Measurements from ENCODE around the gene COA7.

COA7 gene

GRCh38 chr1:52667984-52668383 is 30.2 kb downstream of the COA7 start:
- DNase-seq: no peak

- no peak for DNase-seq
Measured at GRCh38 chr1:52667290-52667689, 30.9 kb downstream of the COA7 start.

GRCh38 chr1:52665006-52665941 is 32.9 kb downstream of the COA7 start:
- no peak for DNase-seq

DNA sequence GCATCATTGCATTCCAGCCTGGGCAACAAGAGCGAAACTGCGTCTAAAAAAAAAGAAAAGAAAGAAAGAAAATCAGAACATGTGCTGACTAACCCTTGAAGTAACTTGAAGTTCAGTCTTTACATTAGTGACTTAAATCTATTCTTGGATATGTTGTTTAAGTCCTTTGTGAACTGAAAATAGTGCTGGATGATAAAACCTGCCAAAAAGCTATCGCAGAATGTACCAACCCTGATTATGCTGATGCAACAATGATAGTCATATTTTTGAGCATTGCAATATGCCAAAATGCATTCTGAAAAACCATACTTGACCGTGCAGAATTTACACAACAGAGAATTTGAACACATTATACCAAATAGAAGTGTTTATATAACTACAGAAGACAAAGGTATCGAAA is 34.4 kb downstream of the COA7 start:
- DNase-seq: no peak

DNA sequence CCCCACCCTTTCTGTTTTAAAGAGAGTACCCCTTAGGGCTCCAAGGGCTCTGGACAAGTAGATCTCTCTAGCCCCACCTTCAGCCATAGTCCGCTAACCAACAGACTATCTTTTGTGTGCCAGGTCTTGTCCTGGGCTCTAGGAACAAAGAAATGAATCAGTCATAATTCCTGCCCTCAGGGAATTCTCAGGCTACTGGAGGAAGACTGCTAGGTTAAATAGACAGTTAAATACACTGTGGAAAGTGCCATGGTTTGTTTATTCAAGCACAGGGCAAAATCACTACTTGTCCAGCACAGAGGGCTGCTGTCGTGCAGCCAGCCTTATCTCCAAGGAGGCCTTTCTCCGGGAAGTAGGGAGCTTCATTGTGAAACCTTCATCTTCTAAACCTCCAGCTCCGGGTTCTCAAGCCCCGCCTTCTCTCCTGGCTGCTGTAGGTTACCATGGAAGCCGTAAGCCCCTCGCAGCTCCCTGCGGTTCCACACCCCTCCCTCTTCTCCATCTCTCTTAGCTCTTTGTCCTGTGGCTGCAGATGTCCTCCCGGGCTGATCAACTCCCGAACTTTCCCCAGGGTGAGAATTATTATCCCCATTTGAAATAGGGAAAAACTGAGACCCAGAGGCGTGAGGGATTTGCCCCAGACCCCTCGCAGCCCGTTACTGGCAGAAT is 35.4 kb downstream of the COA7 start:
- peak; percentile 54 to 68 for DNase-seq

- DNase-seq: no peak
Measured at GRCh38 chr1:52660807-52661206, 37.3 kb downstream of the COA7 start.

DNA sequence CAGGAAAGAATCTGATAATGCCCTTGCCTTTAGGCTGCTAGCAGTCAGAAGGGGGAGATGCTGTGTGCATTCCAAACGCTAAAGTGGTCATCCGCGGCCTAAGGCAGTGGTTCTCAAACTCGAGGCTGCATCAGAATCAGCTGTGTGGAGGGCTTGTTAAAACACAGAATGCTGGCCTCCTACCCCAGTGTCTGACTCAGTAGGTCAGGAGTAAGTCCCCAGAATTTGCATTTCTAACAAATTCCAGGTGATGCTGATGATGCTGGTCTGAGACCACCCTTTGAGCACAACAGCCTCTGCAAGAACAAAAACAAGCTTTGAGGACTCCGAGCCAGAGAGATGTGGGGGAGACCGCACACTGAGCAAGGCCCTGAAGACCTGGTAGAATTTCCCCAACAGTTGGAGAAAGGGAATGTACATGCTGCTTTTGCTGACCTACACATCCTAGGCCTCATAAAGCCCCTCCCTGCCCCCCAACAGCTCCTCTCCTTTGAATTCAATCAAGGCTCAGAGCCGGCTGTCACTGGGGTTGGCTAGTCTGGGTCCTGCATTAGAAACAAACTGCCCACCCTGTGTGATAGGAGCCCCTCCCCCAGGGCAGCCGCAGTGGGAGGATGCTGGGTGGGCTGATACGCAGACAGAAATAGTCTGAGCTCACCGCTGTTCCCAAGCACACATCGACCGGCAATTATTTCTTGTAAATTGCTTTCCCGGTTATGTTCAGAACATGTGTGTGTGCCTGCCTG is 38.1 kb downstream of the COA7 start:
- DNase-seq: no peak

DNA sequence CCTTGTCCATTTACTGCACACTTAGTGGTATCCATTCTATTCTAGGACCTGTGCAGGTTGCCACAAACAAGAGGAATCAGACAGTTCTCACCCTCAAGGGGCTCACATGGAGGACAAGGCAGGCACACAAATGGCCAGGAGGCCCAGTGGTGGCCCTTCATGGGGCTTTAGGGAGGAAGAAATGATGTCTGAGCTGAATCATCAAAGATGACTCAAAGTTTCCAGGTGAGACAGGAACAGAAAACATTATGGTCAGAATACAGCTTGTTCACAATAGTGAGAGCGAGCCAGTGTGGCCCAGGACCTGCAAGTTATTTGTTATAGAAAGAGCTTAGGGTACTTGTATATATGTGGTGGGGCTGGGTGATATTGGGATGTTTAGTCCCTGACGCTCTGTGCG is 38.8 kb downstream of the COA7 start:
- no peak for DNase-seq

GRCh38 chr1:52658795-52659194 is 39.4 kb downstream of the COA7 start:
- DNase-seq: no peak

- no peak for DNase-seq
Measured at GRCh38 chr1:52657702-52658101, 40.4 kb downstream of the COA7 start.

GRCh38 chr1:52654063-52654462 is 44.1 kb downstream of the COA7 start:
- DNase-seq: no peak

DNA sequence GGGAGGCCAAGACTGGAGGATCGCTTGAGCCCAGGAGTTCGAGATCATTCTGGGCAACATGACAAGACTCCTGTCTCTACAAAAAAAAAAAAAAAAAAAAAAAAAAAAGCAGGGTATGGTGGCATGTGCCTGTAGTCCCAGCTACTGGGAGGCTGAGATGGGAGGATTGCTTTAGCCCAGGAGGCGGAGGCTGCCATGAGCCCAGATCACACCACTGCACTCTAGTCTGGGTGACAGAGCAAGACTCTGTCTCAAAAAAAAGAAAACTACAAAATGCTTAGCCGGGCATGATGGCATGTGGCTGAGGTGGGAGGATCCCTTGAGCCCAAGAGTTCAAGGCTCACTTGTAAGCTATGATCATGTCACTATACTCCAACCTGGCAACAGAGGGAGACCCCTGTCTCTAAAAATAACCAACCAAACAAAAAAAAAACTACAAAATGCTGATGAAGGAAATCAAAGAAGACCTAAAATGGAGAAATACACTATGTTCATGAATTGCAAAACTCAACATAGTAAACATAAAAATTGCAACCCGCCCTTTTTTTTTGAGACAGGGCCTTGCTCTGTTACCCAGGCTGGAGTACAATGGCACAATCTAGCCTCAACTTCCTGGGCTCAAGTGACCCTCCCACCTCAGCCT is 44.8 kb downstream of the COA7 start:
- no peak for DNase-seq

- no peak for DNase-seq
Measured at GRCh38 chr1:52651904-52652303, 46.2 kb downstream of the COA7 start.

DNA sequence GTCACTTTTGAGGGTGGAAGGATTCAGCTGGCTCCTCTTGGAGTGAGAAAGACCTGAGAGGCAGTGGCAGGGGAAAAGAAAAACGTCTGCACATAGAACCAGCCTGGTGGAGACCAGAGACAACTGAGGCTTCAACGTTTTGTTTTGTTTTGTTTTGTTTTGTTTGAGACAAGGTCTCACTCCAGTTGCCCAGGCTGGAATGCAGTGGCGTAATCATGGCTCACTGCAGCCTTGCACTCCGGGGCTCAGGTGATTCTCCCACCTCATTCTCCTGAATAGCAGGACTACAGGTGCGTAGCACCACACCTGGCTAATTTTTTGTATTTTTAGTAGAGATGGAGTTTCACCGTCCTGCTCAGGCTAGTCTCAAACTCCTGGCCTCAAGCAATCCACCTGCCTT is 52.9 kb downstream of the COA7 start:
- DNase-seq: no peak

DNA sequence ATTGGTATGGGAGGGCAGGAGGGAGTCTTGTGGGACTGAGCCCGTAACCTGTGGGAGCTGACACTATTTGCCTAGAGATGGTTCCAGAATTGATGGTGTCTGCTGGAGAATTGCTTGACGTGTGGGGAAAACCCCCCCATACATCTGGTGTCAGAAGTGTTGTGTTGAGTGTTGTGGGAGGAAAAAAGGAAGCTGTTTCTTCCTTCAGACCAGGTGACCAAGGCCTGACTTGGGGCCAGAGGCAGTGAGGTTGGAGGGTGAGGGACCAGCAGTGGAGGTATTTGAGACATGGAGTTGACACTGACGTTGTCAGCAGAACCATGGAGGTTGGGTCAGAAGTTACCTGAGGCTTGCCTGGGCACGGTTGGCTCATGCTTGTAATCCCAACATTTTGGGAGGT is 56.8 kb downstream of the COA7 start:
- DNase-seq: no peak

DNA sequence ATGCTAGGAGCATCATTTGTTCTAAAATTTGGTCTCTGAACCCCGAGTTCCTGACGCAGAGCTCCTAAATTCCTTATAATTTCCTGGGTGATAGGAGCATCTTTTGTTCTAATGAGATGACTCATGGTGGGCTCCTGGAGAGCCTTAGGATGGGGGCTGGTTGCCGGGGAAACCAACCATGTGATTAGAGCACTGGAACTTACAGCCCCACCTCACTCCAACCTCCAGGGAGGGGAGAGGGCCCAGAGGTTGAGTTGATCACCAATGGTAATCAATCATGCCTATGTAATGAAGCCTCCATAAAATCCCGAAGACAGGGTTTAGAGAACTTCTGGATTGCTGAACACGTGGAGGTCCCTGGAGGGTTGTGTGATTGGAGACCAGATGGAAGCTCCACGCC is 57.5 kb downstream of the COA7 start:
- DNase-seq: no peak

DNA sequence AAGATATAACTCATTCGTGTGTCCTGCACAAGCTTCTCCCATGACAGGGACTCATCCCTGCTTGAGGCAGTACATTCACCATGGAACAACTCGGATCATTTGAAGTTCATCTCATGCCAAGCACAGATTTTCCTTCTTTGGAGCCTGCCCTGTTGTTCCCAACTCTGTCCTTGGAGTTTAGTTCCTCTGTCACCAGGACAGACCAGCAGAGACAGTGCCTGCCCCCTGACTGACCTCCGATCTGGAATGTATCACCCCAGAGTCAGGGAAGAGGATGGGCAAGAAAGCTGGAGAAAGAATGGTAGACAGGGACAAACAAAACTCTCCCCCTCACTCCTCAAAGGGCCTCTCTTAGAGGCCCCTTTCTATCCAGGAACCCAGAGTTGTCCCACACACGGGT is 60.2 kb downstream of the COA7 start:
- no peak for DNase-seq

GRCh38 chr1:52636721-52637695 is 61.1 kb downstream of the COA7 start:
- DNase-seq: no peak

GRCh38 chr1:52635321-52636089 is 62.6 kb downstream of the COA7 start:
- no peak for DNase-seq
